HG03460 (cell line): Measurements from ENCODE around the gene PI4K2A.

ENCODE experiments used
- ATAC-seq: cut with Tn5 transposase; IDR thresholded peaks from one replicate; pipeline ENCODE4 v1.9.1; 2021; ENCODE audit not compliant: unreplicated experiment

Gene PI4K2A

DNA sequence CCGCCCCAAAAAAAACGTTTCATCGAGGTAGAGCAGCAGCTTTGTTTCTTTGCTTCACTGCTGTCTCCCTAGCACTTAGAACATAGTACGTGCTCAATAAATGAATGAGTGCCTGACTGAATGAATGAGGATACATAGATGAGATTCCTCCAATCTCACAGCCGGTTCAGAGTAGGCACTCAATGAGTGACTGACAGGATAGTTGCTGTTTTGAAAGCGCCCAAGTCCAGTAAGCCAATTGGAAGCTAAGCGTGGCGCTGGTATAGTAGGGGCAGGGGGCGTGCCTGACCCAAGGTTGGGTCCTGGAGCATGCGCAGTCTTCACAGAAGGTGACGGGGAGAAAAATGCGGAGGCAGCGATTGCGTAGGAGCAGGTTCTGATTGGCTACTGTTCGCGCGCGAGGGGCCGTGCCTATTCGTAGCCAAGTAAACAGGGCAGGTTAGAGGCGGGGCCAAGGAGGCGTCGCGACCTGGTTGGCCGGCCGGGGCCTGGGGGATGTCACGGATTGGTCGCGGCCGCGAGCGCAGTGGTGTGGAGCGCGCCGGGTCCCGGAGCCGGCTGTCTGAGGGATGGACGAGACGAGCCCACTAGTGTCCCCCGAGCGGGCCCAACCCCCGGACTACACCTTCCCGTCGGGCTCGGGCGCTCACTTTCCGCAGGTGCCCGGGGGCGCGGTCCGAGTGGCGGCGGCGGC is at the start of gene PI4K2A:
Gene PI4K2A (plus strand): TSS at position 498 of the 694 bp plus-strand sequence. CDS start 72 bp downstream, at position 570.
- peak; percentile 99 for ATAC-seq

DNA sequence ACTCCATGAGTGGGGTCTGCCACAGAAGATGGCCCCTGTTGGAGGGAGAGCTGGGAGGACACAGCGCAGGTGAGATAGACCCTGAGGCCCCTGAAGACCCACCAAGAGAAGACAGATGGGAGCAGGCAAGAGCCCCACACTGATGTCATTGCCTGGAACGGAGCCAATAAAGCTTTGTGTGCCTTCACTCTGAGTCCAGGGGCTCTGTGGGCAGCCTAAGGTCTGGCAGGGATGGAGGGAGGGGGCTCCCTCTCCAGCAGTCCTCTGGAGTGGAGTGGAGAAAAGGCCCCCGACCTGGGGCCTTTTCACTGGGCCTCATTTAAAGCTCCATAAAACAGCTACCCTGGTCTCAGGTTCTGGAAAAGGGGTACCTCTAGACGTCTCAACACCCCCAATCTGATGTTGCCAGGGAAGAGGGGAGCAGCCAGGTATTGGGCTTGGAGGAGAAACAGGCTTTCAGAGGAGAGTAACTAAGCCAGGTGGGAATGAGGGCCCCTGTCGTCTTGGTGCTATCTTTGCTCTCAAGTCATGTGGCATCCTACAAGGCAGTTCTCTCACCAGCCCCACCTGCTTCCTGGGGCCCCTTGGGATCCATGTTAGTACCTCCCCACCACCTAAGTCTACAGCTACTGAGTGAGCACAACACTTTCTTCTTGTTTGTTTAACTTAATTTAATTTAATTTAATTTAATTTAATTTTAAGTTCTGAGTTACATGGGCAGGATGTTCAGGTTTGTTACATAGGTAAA is 49.5 kb upstream of the PI4K2A start:
- no peak for ATAC-seq

DNA sequence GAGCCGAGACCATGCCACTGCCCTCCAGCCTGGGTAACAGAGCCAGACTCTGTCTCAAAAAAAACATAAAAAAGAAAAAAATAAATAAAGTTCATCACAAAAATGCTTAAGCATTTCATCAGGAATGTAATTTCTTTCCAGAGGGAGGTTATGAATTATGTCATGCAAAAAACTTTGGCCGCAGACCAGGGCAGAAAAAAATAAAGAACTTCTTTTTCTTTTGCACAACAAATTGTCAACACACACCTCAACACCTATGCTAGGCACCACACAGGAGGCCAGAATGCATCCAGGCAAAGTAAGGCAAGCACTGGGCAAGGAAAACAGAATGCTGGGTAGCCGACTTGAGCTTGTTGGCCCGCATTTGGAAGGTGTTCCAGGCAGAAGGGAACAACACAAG is 47.0 kb upstream of the PI4K2A start:
- no peak for ATAC-seq

DNA sequence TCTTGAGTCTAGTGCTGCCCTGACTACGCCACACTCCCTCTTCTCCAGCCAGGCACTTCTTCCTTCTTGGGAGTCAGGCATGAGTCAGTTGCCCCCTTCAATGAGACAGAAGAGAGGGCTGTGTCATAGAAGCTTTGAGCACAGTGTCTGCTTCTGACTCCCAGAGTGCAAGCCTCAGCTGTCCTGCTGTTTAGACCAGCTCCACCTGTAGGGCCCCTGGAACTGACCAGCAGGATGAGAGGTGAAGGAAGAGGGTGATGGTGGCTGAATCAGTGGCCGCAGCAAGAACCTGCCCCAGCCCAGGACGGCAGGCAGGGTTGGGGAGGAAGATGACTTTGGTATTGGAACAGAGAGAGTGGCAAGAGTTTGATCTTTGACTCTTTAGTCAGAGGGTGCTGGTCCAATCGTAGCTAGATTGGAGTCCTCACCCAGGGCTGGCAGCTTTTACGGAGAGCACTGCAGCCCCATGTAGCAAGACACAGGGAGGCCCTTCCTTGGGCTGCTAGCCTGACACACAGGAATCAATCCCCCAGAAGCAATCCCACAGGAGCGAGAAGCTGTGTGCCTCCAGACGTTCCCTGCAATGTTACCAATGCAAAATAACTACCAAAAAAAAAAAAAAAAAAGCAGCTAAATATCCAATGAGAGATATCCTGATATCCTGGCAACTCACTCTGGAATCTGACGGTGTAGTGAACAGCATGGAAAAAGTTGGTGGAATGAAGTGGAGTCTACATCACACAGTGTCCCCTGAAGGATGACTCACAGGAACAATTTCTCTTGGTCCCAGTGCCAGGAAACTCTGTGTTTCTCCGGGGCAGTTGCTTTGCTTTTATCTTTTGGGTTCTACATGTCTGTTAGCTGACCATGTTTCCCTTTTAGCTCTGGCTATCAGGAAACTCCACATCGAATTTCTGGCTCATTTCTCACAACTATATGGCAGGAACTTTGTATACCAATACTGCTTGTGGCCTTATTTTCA is 44.1 kb upstream of the PI4K2A start:
- no peak for ATAC-seq

DNA sequence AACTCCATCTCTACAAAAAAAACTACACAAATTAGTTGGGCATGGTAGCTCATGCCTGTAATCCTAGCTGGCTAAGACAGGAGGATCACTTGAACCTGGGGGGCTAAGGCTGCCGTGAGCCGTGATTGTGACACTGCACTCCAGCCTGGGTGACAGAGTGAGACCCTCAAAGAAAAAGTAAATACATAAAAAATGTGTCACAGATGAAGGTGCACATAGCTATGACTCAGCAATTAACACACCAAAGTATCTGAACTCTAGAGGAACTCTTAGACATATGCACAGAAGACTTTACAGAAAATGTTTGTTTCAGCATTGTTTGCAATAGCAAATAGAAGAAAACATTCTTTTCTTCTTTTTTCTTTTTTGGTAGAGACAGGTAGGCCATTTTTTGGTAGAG is 42.7 kb upstream of the PI4K2A start:
- no peak for ATAC-seq

DNA sequence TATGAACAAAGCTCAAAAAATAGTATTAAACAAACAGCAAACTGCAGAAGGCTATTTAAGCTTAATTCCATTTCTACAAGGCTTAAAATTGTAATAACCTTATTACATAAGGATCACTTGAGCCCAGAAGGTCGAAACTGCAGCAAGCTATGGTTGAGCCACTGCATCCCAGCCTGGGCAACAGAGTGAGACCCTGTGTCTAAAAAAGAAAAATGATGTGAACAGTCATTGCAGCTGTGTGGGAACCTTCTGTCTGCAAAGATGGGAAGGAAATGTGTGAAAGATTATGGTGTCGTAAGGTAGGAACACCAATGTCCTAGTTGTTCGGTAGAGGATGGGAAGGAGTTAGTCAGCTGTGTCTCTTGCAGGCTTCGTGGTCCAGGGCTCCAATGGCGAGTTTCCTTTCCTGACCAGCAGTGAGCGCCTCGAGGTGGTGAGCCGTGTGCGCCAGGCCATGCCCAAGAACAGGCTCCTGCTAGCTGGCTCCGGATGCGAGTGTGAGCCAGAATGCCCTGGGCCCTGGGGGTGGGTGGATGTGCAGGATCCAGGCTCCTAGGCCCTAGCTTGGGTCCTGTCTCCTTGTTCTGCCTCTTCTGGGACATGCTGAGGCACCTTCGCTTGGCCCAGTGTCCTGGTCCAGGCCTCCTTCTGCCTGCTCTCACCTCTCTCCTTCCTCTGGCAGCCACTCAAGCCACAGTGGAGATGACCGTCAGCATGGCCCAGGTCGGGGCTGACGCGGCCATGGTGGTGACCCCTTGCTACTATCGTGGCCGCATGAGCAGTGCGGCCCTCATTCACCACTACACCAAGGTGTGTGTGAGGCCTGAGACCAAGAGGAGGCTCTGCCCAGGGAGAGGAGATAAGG is 41.8 kb upstream of the PI4K2A start:
- no peak for ATAC-seq

DNA sequence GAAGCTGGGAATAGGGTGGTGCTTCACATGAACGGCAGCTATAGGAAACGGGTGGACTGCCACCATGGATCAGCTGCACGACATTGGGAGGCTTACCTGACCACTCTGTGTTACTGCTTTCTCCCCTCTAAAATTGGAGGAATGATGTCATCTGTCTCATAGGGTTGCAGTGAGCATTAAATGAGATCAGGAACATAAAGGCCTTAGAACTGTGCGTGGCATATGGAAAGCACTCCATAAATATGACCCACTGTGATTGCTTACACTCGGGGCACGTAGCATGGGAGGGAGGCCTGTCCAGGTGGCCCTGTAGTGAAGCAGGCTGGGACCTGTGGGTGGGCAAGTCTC is 41.2 kb upstream of the PI4K2A start:
- no peak for ATAC-seq

DNA sequence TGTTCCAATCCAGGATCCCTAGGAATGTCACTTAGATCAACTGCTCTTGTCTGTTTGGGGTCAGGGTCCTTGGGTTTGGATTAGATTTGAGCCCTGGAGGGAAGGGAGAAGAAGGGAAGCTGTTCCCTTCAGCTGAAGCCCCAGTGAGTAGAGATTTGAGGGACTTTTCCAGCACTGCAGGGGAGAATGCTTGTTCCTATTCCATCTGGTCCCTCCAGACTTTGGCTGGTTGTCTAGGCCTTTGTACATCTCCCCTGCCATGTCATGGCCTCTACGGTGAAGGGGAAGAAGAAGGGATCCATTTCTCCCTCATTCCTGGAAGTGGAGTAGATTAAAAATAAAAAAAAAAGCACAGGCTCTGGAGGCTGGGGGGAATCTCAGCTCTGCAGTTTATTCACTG is 39.9 kb upstream of the PI4K2A start:
- no peak for ATAC-seq

DNA sequence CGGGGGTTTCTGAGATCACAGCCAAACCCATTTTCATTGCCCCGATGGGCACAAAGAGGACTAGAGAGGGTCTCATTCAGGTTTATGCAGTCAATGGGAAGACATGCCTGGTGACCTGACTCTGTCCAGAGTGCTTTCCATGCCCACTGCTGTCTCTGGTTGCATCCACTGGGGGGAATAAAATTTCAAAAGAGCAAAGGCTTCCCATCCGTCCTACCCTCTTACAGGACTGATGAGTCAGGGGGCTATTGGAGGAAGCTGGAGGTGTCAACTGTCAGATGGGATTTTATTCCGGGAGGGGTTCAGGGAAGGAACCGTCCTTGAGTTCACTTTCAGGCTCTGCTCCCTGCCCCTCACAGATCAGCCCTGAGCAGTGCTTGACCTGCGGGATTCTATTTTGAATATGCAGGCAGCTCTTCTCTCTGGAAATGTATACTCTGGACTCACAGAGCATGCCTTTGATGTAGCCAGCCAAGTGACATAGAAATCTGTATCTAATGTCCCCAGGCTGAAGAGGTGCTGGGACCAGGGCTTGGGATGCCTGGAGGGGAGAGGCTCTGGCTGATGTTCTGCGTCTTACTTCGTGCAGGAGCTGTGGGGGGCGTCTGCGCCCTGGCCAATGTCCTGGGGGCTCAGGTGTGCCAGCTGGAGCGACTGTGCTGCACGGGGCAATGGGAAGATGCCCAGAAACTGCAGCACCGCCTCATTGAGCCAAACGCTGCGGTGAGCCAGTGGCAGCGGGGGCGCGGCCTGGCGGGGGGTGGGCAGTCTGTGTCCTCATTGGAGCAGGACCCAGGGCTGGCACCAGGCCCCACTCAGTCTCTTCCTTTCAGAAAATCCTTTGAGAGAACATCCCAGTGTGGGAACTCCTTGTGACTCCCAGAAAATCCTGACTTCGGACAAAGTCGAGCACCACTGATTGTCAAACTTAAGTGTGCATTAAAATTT is 38.9 kb upstream of the PI4K2A start:
- ATAC-seq, result no peak

DNA sequence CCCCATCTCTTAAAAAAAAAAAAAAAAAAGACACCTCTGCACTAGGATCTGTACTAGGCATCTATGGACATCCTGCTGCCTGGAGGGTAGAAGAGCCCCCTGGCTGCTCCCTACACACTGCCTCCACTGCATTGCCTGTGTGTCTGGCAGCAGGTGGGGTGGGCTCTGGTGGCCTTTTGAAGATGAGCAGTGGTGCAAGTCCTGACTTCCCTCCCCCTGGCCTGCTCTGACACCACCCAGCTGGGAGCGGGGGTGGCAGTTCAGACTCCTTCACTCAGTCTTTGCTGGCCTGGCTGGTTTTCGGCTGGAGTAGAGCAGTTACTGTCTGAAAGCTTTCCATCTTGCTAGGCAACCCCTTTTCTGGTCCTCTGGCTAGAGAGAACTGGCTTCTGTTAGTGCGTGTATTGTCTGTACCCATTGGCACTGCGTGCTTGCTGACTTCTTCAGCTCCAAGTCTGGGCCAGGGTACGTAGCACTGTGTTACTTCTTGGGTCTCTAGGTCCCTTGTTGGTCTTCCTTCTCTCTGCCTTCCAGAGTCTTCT is 33.3 kb upstream of the PI4K2A start:
- ATAC-seq, result no peak

DNA sequence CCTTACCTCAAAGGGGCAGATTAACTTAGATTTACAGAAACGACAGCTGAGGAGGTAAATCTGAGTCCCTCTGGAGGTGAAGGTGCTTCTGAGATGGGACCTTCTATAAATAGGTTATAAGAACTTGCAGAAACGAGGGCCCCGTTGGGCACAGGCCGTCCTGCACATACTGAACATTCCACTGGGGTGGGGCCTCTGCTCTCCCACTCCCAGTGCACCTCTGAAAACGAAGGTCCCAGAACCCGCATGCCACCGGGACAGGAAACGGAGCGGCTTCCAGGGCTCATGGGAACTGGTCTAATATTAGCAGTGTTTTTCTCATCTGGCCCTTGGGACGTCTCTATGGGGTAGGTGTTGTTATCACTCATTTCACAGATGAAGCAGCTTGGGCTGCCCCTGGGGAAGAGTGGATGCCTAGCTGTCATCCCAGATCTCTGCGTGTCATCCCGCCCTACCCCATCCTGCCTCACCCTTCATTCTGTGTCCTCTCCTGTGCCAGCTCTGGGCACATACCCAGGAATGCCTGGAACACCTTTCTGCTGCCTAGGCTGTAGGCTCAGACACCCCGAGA is 31.4 kb upstream of the PI4K2A start:
- no peak for ATAC-seq

DNA sequence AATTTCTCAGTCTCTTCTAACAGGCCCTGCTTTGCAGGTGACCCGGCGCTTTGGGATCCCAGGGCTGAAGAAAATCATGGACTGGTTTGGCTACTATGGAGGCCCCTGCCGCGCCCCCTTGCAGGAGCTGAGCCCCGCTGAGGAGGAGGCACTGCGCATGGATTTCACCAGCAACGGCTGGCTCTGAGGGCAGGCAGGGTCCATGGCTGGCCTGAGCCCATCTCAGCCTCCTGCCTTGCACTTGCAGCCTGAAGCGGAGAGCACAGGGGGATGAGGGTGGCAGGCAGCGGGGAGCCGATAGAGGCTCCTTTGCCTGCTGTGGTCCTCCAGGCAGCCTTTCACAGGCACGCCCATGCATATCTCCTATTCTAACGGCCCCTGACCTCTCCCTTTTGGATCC is 29.0 kb upstream of the PI4K2A start:
- no peak for ATAC-seq

DNA sequence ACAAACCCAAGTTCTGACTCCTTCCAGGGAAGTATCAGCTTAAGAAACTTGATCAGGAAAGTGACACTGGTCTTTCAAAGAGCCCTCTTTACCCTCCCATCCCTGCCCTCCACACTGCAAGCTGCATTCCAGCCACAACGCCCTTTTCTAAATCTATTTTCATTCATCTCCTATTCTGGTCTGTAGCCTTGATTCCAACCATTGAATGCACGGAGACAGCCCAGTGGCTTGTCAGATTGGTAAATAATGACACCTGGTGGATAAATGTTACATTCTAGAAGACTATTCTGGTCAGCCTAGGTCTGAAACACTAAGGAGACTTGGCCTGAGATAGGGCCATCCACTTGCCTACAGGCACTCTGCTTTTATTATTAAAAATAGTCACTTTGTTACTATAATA is 28.1 kb upstream of the PI4K2A start:
- ATAC-seq, result no peak

DNA sequence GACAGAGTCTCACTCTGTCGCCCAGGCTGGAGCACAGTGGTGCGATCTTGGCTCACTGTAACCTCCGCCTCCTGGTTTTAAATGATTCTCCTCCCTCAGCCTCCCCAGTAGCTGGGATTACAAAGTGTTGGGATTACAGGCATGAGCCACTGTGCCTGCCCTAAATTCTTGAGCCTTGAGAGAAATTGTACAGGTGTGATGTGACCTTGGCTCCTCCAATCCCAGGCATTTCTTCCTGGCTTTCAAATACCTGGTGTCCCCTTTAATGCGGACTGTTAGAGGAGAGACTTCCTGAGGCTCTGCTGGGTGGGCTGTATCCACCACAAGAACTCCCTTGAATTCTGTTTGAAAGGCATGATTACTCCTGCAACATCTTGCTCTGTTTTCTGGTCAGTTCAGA is 22.2 kb upstream of the PI4K2A start:
- no peak for ATAC-seq

DNA sequence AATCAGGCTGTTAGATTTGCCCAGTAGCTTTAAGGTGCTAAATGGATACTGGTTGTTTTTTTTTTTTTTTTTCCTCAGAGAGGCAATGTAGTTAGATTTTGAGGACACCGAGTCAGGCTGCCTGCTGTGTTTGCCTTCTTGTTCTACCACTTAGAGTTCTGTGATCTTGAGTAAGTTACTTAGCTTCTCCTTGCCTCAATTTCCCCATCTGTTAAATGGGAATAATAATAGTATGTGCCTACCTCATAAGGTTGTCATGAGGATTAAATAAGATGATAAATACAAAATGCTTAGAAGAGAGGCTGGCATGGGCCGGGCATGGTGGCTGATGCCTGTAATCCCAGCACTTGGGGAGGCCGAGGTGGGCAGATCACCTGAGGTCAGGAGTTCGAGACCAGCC is 21.7 kb upstream of the PI4K2A start:
- ATAC-seq, result no peak

DNA sequence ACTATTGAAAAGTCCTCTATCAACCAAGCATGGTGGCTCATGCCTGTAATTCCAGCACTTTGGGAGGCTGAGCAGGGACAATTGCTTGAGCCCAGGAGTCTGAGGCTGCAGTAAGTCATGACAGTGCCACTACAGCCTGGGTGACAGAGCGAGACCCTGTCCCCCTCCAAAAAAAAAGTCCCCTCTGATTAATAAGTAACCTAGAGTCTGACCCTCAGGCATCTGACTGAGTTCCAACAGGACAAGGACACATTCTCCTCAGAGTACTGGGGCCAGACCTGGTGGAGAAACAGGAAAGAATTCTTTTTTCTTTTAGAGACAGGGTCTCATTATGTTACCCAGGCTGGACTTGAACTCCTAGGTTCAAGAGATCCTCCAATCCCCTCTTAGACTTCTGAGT is 17.2 kb upstream of the PI4K2A start:
- ATAC-seq, result no peak

DNA sequence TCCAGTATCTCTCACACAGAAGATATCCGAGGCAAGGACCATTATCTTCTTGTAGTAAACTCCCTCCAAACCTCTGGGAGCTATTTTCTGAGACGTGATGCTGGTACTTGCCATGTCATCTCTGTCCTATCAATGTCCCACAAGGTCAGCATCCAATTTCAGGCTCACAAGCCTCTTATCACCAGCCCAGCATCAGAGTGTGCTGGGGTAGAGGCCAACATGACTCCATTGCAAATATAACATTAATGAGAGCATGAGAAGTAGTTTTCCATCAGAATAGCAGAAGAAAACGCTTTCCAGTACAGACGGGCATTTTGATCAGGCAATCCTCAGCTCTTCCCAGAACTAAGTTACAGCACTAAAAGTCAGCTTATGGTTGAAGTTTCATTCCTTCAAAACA is 12.7 kb upstream of the PI4K2A start:
- no peak for ATAC-seq

DNA sequence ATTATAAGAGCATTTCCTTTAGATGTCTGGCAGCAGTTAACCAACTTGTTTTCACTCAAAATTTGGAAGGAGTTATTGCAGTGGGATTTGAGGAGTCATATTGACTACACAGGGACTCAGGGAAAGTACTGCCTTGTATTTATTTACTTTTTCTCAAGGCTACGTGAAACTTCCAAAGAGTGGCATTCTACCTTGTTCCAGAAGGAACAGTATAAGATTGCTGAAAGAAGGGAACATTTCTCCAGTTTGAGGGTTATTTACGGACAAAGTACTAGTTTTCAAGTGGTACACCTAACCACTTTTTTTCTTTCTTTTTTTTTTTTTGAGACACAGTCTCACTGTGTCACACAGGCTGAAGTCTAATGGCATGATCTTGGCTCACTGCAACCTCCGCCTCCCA is 12.2 kb upstream of the PI4K2A start:
- ATAC-seq, result no peak

DNA sequence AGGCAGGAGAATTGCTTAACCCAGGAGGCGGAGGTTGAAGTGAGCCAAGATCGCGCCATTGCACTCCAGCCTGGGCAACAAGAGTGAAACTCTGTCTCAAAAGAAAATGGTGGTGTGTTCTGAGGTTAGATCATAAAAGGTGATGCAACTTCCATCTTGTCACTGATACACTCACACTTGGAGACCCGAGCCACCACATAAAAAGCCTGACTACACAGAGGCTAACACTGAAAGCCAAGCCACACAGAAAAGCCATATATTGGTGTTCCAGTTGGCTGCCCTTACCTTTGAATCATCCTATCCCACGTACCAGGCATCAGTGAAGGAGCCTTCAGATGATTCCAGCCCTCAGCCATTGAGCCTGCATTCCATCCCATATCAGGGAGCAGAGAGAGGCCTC is 11.2 kb upstream of the PI4K2A start:
- ATAC-seq, result no peak
